ENCODE data around the gene CTR9. TPM values are rescaled to one million over a fixed set of nuclear protein-coding genes. Genes with fewer than 3 reads are reported as not detected.

CTR9 gene
- total and polyA plus RNA-seq, 10 donors = 13.8 to 44.4 (median 32.9) TPM

DNA sequence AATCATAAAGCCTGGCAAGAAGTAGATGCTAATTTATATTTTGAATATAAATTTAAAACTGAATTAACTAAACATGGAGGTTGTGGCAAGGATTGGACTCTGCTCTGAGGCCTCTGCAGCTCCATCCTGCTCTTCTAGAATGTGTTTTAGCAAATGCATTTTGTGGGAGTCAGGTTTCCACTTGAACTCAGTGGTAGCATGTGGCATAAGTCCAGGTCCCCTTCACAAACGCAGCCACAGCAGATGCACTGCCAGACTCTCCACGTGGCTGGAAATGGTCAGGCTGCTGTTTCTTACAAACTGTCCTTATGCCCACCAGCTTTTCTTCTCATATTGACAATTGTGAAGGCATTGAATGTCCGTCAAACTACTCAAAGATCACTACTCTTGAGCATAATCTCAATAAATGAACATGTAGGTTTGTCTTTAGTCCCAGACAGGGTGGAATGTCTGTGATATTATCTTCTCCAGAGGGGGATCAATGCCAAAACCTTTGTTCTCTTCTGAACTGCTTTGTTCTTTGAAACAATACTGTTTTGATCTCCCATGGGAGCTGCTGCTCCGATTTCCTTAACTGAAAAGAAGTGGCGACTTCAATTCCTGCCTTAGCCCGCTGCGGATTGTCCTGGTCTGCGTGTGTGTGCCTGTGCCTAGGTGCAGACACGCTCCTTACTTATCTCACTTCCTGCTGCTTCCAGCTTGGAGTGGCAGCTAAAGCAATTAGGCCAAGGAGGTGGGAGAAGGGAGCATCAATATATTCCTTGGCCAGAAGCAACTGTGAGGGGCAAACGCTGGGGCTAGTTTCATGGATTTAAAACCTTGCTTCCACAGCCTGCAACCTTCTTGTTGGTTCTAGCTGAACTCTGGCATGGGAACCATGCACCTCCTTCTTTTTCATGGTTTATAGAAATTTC is 33.4 kb downstream of the CTR9 start:
- TF ChIP-seq POLR2A (IDR thresholded peaks at IDR 0.05) (no peak), POLR2AphosphoS5 (IDR thresholded peaks at IDR 0.05) (no peak)
- TF ChIP-seq, protein P1, sequence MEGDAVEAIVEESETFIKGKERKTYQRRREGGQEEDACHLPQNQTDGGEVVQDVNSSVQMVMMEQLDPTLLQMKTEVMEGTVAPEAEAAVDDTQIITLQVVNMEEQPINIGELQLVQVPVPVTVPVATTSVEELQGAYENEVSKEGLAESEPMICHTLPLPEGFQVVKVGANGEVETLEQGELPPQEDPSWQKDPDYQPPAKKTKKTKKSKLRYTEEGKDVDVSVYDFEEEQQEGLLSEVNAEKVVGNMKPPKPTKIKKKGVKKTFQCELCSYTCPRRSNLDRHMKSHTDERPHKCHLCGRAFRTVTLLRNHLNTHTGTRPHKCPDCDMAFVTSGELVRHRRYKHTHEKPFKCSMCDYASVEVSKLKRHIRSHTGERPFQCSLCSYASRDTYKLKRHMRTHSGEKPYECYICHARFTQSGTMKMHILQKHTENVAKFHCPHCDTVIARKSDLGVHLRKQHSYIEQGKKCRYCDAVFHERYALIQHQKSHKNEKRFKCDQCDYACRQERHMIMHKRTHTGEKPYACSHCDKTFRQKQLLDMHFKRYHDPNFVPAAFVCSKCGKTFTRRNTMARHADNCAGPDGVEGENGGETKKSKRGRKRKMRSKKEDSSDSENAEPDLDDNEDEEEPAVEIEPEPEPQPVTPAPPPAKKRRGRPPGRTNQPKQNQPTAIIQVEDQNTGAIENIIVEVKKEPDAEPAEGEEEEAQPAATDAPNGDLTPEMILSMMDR (IDR thresholded peaks at IDR 0.05 in 8 of 11, conservative IDR thresholded peaks at IDR 0.05 in 3 of 11) = no peak
- no peak for DNase-seq
- Histone ChIP-seq H3K4me3 (no peak overlapping the region), H3K27ac (no peak overlapping the region), H3K9me3 (no peaks in the 10 kb centered on the region), H3K27me3 (replicated peaks in 1 of 7) (no peaks in the 10 kb centered on the region), H3K4me1 (no peaks in the 10 kb centered on the region), H3K36me3 (peaks cover 0 to 3% (median 0%) of the 10 kb centered on the region in 6 donors)
- WGBS, 5 donors = 67 to 87% (median 76%) methylated on average over 10 of the region's 10 CpGs
- intact Hi-C loops (cut with DNase I; ENCODE audit: low total_unique reads) = loop anchor here (10.0 kb wide), 1 partner anchor 1010 kb away; no protein-coding TSS in a partner anchor

GRCh38 chr11:10785146-10785474 is 34.1 kb downstream of the CTR9 start:
- H3K4me1 ChIP-seq = no peaks in the 10 kb centered on the region
- 73 to 89% (median 84%) methylated on average over 4 of the region's 4 CpGs for whole genome bisulfite sequencing, 5 donors
- no peak overlapping the region for H3K27ac ChIP-seq
- no peaks in the 10 kb centered on the region for H3K9me3 ChIP-seq
- intact Hi-C loops (cut with DNase I; ENCODE audit: low total_unique reads) = loop anchor here (10.0 kb wide), 1 partner anchor 1010 kb away; no protein-coding TSS in a partner anchor
- no peaks in the 10 kb centered on the region for H3K27me3 ChIP-seq (replicated peaks in 1 of 7)
- no peak overlapping the region for H3K4me3 ChIP-seq
- DNase-seq = no peak
- no peak for TF ChIP-seq POLR2A (IDR thresholded peaks at IDR 0.05)
- TF ChIP-seq, protein P1 (IDR thresholded peaks at IDR 0.05 in 8 of 11, conservative IDR thresholded peaks at IDR 0.05 in 3 of 11) = no peak
- no peak for TF ChIP-seq POLR2AphosphoS5 (IDR thresholded peaks at IDR 0.05)
- H3K36me3 ChIP-seq = no peaks in the 10 kb centered on the region

DNA sequence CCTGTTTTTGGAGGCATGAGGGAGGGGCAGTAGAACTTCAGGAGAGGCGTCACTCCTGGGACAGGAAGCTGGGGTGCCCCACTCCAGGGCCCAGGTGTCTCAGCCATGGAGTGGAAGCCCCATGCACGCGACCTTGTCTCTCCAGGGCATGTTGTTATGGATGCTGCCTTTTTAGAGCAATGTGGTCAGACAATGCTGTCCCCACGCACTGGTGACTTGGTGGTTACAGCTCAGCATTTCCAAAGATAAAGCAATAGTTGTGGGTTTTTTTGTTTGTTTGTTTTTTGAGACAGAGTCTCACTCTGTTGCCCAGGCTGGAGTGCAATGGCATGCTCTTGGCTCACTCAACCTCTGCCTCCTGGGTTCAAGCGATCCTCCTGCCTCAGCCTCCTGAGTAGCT is 35.4 kb downstream of the CTR9 start:
- 66 to 83% (median 76%) methylated on average over 5 of the region's 5 CpGs for WGBS, 5 donors
- intact Hi-C loops (cut with DNase I; ENCODE audit: low total_unique reads) = loop anchor here (10.0 kb wide), 1 partner anchor 1008 kb away; no protein-coding TSS in a partner anchor
- no peaks in the 10 kb centered on the region for H3K27me3 ChIP-seq (replicated peaks in 1 of 7)
- no peaks in the 10 kb centered on the region for H3K36me3 ChIP-seq
- H3K4me1 ChIP-seq = no peaks in the 10 kb centered on the region
- no peak overlapping the region for H3K4me3 ChIP-seq
- no peak overlapping the region for H3K27ac ChIP-seq
- no peak for TF ChIP-seq POLR2A (IDR thresholded peaks at IDR 0.05)
- TF ChIP-seq, protein P1 (IDR thresholded peaks at IDR 0.05 in 8 of 11, conservative IDR thresholded peaks at IDR 0.05 in 3 of 11) = no peak
- no peak for DNase-seq
- H3K9me3 ChIP-seq = no peaks in the 10 kb centered on the region

DNA sequence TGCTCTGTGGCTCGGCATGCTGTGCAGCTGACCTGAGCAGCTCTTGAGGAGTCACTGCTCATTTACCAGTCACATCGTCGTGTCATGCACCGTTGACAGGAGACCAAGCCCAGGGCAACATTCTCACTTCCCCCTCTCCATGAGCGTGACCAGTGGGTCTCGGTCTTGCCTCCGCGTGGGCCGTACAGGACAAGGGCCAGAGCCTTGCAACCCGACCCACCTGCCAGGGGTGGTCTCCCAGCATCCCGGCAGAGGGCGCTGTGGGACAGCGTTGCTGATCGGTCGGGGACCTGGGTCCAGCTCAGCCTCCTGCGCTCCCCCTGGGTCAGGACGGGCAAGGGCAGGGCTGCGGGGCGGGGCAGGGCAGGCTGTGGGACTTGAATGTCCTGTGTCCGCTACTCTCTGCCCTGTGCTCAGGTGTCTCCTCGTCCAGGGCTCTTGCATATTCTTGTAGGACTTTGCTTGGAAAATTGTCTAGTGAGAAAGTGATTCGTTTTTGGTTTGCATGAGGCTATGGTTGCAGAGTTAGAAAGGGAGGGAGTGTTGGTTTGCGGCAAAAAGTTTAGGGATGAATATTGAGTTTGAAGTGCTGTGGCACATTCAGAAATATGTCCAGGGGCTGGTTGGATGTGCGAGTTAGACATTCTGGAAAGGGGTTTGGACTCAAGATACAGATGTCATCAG is 41.5 kb downstream of the CTR9 start:
- Histone ChIP-seq H3K27ac (no peak overlapping the region), H3K4me1 (peaks cover 6 to 42% (median 27%) of the 10 kb centered on the region in 6 donors), H3K36me3 (peaks cover 0 to 24% (median 21%) of the 10 kb centered on the region in 6 donors), H3K9me3 (no peaks in the 10 kb centered on the region), H3K4me3 (peak overlapping the region in 2 of 8 donors; percentile 16 to 49), H3K27me3 (replicated peaks in 1 of 7) (no peaks in the 10 kb centered on the region)
- DNase-seq = peak; percentile 98
- intact Hi-C loops (cut with DNase I; ENCODE audit: low total_unique reads) = loop anchor here (5.0 kb wide), 1 partner anchor 230 kb away; no protein-coding TSS in a partner anchor
- TF ChIP-seq, protein P1 (IDR thresholded peaks at IDR 0.05 in 8 of 11, conservative IDR thresholded peaks at IDR 0.05 in 3 of 11) = peak; percentile 85 to 94 (median 92)
- TF ChIP-seq POLR2AphosphoS5 (IDR thresholded peaks at IDR 0.05) (peak; percentile 41 to 81 (median 62)), POLR2A (IDR thresholded peaks at IDR 0.05) (no peak)
- WGBS, 5 donors = 10 to 20% (median 13%) methylated on average over 11 to 24 of the region's 24 CpGs
